Left lung (tissue), 10 donors: ENCODE data around the gene STK10. TPM values are rescaled to one million over a fixed set of nuclear protein-coding genes. Genes with fewer than 3 reads are reported as not detected.

Source experiments
- ATAC-seq: fragments of 200-7000 bp; cut with Tn5 transposase; one replicate; pipeline ENCODE4 v1.9.1; 2020; ENCODE audit warnings: moderate library complexity
- DNase-seq, 4 donors: peaks; one replicate each; pipeline ENCODE4 v3.0.0-alpha.2; 2013 to 2020
- H3K27ac ChIP-seq, 2 donors: fragments of 200-600 bp; sonication (generic) in 1 of 2; one replicate each; pipeline versions ENCODE4 v1.5.0 to v1.8.0; 2020 to 2021
- H3K27me3 ChIP-seq, 2 donors: fragments of 200-600 bp; sonication (generic) in 1 of 2; one replicate each; pipeline versions ENCODE4 v1.5.0 to v1.8.0; 2020 to 2021
- H3K36me3 ChIP-seq, 2 donors: fragments of 200-600 bp; sonication (generic) in 1 of 2; one replicate each; pipeline versions ENCODE4 v1.5.0 to v1.8.0; 2020 to 2021
- H3K4me1 ChIP-seq, 2 donors: fragments of 200-600 bp; one replicate each; pipeline ENCODE4 v1.8.0; 2021
- H3K4me3 ChIP-seq, 2 donors: fragments of 200-600 bp; sonication (generic) in 1 of 2; one replicate each; pipeline versions ENCODE4 v1.5.0 to v1.8.0; 2020 to 2021; ENCODE audit warnings: mild to moderate bottlenecking in 1 of 2
- H3K9me3 ChIP-seq, 2 donors: fragments of 200-600 bp; sonication (generic) in 1 of 2; one replicate each; pipeline versions ENCODE4 v1.5.0 to v1.8.0; 2020 to 2021
- intact Hi-C, 2 donors: fragments of 100-400 bp; cut with DNase I; formaldehyde crosslinking; loops; one replicate each; pipeline versions ENCODE4 v1.11.2 to v1.14.2; 2022
- polyA plus RNA-seq, 6 donors: library from polyadenylated mRNA; unstranded; fragments of 120-200 nt; gene quantifications; one replicate each; pipeline ENCODE4 v1.2.1, GENCODE V29; 2013; ENCODE audit not compliant: insufficient read length in 6 of 6
- total RNA-seq, 2 donors: library from RNA; stranded (reverse); fragmentation: NEBNext Ultra II Directional; extraction: Animal tissue kit (Norgen Biotek cat#: 25700); gene quantifications; one replicate each; pipeline ENCODE4 v1.2.1, GENCODE V29; 2021
- TF ChIP-seq, protein P1 (sequence below), 2 donors: fragments of 200-600 bp; sonication (generic) in 1 of 2; IDR thresholded peaks; one replicate each; pipeline versions ENCODE4 v1.5.0 to v1.8.0; 2021; ENCODE audit warnings: antibody characterized with exemption in 2 of 2
- donor health status: DM: no; HTN: yes; CAD: no.
- donor health status: DM: no; HTN: no; CAD: no.

Gene STK10
- total and polyA plus RNA-seq, 8 donors, result 18.6 to 83.2 (median 21.9) TPM

DNA sequence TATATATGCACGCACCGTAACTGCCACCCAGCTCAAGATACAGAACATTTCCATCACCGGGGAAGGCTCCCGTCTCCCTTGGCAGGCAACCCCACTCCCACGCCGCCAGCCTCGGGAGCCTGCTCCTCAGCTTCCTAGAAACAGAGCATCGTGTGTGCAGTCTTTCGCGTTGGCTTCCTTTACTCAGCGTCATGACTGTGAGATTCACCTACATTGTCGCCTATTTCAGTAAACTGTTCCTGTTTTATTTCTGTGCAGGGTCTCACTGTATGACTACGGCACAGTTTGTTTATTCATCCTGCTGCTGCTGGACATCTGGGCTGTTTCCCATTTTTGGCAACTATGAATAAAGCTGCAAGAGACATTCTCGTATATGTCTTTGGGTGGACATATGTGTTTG is 90.7 kb downstream of the STK10 start:
- H3K27me3 ChIP-seq, result no peaks in the 10 kb centered on the region
- ATAC-seq (no peak), DNase-seq (peak in 1 of 4 donors; percentile 63)
- H3K4me1 ChIP-seq, result peaks cover 0 to 12% of the 10 kb centered on the region in 2 donors
- intact Hi-C loops, result no loop called here
- no peak overlapping the region for H3K27ac ChIP-seq
- no peak overlapping the region for H3K4me3 ChIP-seq
- H3K36me3 ChIP-seq, result peaks cover 0 to 85% of the 10 kb centered on the region in 2 donors
- TF ChIP-seq, protein P1, sequence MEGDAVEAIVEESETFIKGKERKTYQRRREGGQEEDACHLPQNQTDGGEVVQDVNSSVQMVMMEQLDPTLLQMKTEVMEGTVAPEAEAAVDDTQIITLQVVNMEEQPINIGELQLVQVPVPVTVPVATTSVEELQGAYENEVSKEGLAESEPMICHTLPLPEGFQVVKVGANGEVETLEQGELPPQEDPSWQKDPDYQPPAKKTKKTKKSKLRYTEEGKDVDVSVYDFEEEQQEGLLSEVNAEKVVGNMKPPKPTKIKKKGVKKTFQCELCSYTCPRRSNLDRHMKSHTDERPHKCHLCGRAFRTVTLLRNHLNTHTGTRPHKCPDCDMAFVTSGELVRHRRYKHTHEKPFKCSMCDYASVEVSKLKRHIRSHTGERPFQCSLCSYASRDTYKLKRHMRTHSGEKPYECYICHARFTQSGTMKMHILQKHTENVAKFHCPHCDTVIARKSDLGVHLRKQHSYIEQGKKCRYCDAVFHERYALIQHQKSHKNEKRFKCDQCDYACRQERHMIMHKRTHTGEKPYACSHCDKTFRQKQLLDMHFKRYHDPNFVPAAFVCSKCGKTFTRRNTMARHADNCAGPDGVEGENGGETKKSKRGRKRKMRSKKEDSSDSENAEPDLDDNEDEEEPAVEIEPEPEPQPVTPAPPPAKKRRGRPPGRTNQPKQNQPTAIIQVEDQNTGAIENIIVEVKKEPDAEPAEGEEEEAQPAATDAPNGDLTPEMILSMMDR (IDR thresholded peaks at IDR 0.05), result no peak
- no peaks in the 10 kb centered on the region for H3K9me3 ChIP-seq

DNA sequence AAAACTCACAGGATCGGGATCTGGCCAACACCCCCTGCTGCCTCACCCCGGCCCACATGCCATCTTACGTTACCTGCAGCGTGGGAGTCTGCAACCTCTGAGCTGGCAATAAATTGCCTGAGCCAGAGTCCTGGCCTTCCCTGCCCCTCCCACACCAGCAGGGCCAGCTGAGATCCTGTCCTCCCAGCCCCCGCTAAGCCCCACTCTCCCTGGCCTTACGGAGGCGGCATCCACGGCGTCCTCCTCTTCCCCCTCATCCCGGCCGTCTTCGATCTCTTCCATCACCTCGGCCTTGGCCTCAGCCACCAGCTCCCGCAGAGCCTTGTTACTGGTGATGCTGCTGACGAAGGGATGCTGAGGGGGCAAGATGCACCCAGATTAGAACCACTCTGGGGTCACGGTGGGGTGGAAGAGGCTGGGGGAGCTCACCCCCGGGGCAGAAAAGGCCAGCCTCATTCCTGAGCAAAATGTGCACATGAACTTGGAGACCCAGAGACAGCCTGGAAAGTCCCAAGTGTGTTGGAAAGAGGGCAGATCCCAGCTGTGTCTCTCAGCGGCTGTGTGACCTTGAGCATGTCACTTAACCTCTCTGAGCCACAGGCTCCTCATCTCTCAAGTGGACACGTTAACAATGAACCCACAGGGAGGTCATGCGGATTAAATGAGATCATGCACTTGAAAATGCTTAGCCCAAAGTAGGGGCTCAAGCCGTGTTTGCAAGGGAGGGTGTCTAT is 91.7 kb downstream of the STK10 start:
- ATAC-seq (no peak), DNase-seq (peak in 1 of 4 donors; percentile 30)
- H3K27me3 ChIP-seq, result no peaks in the 10 kb centered on the region
- intact Hi-C loops, result no loop called here
- no peak overlapping the region for H3K4me3 ChIP-seq
- H3K4me1 ChIP-seq, result peaks cover 0 to 7% of the 10 kb centered on the region in 2 donors
- TF ChIP-seq, protein P1 (IDR thresholded peaks at IDR 0.05), result no peak
- no peaks in the 10 kb centered on the region for H3K9me3 ChIP-seq
- no peak overlapping the region for H3K27ac ChIP-seq
- peaks cover 0 to 85% of the 10 kb centered on the region in 2 donors for H3K36me3 ChIP-seq

DNA sequence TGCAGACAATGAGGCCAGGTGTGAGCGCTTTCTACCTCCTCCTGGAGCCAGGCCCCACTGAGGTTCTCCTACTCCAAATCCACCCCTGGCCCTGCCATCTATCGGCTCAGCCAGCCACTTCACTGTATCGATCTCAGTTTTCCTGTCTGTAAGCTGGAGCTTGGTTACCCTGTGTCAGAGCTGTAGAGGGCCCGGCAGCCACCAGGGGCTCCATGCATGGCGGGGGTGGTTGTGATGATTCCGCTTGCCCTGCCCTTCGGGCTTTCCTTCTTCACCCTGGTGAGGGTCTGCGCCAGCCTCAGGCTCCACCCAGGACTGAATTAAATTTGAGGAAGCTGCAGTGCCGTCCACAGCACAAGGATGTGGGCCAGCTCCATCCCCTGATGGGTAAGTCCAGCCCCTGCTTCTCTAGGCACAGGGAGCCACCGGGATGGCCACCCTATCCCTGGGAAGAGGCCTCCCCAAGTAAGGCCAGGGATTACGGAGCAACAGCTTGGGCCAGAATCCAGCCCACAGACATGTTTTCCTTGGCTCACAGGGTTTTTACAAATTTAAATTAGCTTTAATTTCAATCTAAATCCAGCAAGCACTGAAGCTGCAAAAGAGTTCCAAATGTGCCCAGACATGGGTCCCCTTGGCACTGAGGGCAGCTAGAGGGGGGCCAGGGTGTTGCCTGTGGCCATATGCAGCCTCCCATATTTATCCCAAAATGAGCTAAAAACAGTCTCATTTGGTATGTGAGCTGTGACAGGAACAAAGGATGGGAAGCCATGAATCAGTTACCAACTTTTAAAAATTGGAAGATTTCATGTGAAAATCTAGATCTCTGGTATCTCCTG is 92.4 kb downstream of the STK10 start:
- intact Hi-C loops, result no loop called here

DNA sequence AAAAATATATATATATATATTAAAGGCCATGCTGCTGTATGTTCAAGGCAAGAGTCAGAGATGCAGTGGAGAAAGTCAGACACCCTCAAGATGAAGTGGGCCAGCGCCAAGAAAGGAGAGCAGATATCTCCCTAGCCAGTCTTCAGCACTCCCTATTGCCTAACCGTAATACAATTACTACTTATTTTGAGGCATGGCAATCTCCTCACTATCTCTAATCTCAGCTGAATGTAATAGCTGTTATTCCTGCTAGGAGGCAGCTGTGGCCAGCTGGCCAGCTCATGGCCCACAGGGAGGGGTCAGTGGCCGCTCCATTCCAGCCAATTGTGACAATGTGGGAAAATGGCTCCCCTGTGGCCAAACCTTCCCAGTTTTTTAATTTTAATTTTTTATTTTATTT is 94.1 kb downstream of the STK10 start:
- H3K9me3 ChIP-seq, result no peaks in the 10 kb centered on the region
- no peaks in the 10 kb centered on the region for H3K27me3 ChIP-seq
- peak; percentile 19 for ATAC-seq
- TF ChIP-seq, protein P1 (IDR thresholded peaks at IDR 0.05), result no peak
- peak in 1 of 4 donors; percentile 82 for DNase-seq
- no peak overlapping the region for H3K27ac ChIP-seq
- H3K4me1 ChIP-seq, result peaks cover 0 to 7% of the 10 kb centered on the region in 2 donors
- intact Hi-C loops, result no loop called here
- peaks cover 0 to 89% of the 10 kb centered on the region in 2 donors for H3K36me3 ChIP-seq
- no peak overlapping the region for H3K4me3 ChIP-seq

More for the DNA sequence above, 92.4 kb downstream of the STK10 start:
- DNase-seq (peak in 1 of 4 donors; percentile 23), ATAC-seq (no peak)
- TF ChIP-seq, protein P1 (IDR thresholded peaks at IDR 0.05), result no peak
- Histone ChIP-seq H3K36me3 (peaks cover 0 to 85% of the 10 kb centered on the region in 2 donors), H3K27me3 (no peaks in the 10 kb centered on the region), H3K4me1 (peaks cover 0 to 7% of the 10 kb centered on the region in 2 donors), H3K27ac (no peak overlapping the region), H3K4me3 (no peak overlapping the region), H3K9me3 (no peaks in the 10 kb centered on the region)

DNA sequence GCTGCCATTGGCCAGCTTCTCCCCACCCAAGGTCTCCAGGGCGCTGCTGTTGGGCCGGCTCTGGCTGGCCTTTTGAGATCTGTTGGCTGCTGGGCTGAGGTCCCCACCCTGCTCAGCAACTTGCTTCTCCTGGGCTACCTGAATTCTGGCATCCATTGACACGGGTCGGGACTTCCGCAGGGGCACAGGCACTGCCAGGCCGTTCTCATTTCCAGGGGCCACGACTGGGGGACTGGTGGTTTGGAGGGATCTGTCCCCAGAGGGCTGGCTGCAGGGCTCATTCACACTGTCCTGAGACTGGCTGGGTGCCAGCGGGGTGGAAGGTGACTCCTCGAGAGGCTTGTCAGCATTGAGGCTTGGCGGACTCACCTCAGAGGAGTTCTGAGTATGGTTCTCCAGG is 94.5 kb downstream of the STK10 start:
- intact Hi-C loops, result no loop called here
- Histone ChIP-seq H3K36me3 (peaks cover 0 to 94% of the 10 kb centered on the region in 2 donors), H3K9me3 (no peaks in the 10 kb centered on the region), H3K27me3 (no peaks in the 10 kb centered on the region), H3K4me3 (no peak overlapping the region), H3K4me1 (peaks cover 0 to 7% of the 10 kb centered on the region in 2 donors), H3K27ac (no peak overlapping the region)
- ATAC-seq (no peak), DNase-seq (no peak)
- TF ChIP-seq, protein P1 (IDR thresholded peaks at IDR 0.05), result no peak
